ENCODE data around the gene RETREG3. TPM values are rescaled to one million over a fixed set of nuclear protein-coding genes. Genes with fewer than 3 reads are reported as not detected.
"Not testable (repeated sequence)": the region's sequence is repeated elsewhere in the genome, so short reads cannot be mapped to it uniquely, and the experiment has no call there.

The RETREG3 gene
- total RNA-seq, 1 experiment from 2014 or later: 35.5 TPM

DNA sequence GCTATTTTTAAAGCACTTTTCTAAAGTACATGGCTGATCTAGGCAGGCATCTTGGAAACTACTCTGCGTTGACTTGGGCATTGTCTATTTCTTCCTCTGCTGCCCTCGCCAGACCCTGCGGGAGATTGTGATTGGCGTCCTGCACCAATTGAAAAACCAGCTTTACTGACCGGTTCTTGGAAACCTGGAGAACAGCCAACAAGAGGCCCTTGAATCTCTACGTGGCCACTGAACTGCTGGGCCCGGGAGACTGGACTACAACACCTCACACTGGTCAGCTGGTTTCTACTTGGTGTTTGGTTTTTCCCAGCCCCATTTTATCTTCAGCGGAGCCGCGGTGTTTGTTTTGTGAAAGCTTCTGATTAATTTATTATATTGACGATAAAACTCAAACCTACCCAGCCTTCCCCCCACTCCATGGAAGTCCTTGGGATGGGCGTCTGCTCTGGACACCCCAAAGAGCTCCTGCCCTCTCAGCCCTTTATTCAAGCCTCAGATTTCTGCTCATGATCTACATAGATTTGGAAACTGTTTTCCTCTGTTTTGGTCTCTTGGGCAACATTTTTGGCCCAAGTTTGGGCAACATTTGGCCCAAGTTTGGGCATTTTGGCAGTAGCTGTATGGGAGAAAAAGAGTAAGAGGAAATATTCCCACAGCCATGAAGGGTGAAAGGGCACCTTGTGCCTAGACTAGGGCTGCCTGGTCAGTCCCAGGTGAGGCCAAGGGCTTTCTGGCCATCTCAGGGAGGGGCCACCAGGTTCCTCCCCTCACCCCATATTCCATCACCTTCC lies 37.5 kb downstream of the RETREG3 start:
- DNase-seq (ENCODE audit: low read depth): no peak

DNA sequence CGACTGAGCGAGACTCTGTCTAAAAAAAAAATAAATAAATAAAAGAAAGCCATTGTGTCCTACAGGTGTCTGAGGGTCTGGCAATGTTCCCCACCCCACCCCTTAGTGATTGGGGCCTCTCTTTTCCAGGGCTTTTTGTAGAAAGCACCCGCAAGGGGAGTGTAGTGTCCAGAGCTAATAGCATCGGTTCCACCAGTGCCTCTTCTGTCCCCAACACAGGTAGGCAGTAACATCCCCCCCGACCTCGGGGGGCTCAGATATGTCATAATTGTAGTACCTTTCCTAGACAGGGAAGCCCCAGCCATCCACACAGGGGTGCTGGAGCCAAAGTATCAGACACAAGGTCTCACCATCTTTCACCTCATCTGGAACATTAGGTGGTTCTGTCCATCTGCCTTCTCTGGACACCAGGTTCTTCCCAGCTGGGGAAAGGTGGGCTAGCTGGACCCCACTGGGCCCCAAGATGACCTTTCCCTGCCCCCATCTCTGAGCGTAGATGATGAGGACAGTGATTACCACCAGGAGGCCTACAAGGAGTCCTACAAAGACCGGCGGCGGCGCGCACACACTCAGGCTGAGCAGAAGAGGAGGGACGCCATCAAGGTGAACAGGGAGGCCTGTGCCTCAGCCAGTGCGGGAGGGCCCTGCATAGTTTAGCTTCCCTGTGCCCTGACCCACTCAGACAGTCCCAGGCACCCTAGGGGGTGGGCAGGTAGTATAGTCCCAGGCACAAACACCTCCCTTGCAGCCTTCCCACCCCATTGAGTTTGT lies 40.6 kb downstream of the RETREG3 start:
- DNase-seq (ENCODE audit: low read depth): no peak

DNA sequence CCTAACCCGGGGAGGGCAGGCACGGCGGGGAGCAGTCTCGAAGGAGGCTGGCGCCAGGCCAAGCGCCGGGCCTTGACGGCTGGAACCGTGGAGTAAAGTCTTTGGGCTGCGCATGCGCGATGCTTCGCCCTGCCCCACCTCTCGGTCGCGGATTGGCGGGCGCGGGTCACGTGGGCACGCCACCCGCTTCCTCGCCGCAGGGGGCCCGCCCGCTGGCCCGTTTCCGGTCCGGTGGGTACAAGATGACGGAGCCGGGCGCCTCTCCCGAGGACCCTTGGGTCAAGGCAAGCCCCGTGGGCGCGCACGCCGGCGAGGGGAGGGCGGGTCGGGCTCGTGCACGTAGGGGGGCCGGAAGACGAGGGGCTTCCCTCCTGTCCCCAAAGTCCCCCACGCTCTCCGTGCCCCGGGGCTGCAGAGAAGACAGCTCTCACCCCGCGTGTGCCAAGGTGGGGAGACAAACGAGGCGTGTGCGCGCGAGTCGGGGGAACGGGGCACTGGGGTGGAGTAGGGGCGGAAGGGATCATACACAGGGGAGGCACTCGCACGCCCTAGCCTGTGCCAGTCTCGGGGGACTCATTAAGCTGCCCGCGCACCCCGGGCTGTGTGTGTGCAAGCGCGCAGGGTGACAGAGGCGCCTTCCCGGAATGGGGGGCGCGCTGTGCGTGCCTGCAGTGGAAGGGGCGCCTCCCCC lies 42.1 kb downstream of the RETREG3 start, which contains the start of gene MLX:
Gene MLX (plus strand): TSS at position 218 of the 691 bp plus-strand sequence. CDS start 25 bp downstream, at position 243.
- DNase-seq (ENCODE audit: low read depth): peak; percentile 86

DNA sequence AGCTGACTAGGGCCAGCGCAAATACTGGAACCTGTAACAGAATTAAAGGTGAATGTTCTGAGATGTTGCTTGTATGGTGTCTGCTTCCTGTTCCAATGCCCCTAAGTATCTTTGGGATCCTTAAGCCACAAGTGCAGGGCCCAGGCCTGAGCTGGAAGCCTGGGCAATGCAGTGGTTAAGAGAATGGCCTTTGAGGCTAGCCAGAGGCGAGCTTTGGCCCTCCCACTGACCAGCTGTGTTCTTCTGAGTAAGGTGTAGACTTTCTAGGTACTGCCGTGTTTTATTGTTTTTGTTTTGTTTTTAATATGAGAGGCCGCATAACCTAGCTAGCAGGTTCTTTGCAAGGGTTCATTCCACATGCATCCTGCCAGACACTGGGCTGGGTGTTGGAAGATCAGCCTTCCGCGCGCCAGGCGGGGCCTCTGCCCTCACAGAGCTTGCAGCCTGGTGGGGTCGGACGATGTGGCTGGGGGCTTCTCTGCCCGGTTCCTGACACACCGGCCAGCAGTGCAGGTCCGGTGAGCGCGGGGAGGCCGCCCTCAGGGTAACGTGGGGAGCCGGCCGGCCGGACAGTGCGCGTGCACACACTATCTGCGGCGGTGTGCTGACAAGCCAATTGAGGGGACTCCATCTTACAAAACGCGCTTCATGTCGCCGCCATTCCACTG lies 42.8 kb downstream of the RETREG3 start:
- DNase-seq (ENCODE audit: low read depth): no peak

DNA sequence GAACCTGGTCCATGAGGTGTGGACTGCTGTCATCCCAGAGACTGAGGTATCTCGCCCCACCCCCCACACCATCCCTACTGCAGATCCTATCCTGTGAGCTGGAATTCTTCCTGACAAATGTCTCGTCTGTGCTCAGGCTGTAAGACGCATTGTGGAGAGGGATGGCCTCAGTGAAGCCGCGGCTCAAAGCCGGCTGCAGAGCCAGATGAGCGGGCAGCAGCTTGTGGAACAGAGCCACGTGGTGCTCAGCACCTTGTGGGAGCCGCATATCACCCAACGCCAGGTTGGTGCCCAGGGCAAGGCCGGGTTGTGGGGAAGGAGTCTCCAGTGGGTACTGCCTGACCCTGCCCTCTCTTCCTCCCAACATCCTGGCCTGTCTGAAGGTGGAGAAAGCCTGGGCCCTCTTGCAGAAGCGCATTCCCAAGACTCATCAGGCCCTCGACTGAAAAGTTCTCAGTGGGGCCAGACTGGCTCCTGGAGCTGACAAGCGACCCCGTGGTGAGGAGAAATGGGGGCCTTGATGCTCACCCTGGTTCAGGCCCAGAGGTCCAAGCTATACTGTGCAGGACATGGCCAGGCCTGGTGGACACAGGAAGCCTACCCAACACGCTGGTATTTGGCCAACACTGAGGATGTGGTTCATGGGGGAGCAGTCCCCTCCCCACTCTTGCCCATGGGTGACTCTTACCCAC lies 43.5 kb downstream of the RETREG3 start:
- no peak for DNase-seq (ENCODE audit: low read depth)

DNA sequence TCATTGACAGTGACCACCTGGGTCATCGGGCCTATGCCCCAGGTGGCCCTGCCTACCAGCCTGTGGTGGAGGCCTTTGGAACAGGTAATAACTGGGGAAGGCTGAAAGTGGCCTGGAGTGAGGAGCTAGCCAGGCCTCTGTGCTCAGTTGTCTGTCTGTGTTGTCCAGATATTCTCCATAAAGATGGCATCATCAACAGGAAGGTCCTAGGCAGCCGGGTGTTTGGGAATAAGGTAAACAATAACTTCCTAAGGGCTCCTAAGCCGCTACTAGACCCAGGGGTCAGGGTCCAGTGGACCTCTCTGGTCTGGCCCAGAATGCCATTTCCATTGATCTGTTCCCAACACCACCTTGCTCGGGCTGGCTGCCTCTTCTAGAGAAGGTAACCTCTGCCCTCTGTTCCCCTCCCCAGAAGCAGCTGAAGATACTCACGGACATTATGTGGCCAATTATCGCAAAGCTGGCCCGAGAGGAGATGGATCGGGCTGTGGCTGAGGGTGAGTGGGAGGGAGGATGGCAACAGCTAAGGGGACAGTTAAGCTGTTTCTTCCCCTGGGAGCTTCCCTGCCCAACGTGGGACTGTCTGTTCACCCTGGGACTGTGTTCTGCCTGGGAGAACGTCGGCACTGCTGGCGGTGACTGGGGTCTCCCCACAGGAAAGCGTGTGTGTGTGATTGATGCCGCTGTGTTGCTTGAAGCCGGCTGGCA lies 44.2 kb downstream of the RETREG3 start:
- DNase-seq (ENCODE audit: low read depth): no peak

DNA sequence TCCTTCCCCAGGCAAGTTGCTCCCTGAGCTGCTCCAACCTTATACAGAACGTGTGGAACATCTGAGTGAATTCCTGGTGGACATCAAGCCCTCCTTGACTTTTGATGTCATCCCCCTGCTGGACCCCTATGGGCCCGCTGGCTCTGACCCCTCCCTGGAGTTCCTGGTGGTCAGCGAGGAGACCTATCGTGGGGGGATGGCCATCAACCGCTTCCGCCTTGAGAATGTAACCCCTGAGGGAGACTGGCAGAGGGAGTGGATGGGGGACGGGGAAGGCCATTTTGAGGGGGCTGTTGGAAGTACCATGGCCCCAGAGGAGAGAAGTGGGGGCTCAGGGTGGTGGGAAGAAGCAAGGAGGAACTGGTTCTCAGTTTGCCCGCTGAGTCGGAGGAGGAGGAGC lies 45.2 kb downstream of the RETREG3 start:
- DNase-seq (ENCODE audit: low read depth): no peak

DNA sequence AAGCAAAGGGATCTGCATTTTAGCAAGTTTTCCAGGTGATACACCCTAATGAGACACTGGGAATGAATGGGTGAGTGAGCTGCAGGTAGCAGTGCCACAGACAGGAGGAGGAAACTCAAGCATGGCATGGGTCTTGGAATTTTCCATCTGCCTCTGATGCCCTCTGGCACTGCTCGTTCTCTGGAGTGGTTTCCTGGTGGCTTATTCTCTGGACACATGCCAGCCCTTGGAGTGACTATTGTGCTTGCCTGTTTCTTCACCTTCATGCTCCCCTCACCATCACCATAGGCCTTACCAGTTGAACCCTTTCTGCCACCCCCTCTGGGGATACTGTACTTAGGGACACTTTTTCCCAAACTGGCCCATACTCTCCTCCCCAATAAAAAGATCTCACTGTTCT lies 45.6 kb downstream of the RETREG3 start:
- DNase-seq (ENCODE audit: low read depth): peak; percentile 35

DNA sequence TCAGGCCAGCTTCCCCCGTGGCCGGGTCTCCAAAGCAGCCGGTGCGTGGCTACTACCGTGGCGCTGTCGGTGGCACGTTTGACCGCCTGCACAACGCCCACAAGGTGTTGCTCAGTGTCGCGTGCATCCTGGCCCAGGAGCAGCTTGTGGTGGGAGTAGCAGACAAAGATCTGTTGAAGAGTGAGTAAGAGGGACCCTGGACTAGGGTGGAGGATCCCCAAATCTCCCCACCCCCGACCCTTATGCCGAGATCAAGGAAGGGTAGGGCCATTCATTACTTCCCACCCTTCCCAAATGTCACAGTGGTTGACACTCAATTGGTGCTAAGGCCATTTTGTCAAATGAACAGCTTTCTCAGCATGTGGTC lies 46.0 kb downstream of the RETREG3 start:
- no peak for DNase-seq (ENCODE audit: low read depth)

DNA sequence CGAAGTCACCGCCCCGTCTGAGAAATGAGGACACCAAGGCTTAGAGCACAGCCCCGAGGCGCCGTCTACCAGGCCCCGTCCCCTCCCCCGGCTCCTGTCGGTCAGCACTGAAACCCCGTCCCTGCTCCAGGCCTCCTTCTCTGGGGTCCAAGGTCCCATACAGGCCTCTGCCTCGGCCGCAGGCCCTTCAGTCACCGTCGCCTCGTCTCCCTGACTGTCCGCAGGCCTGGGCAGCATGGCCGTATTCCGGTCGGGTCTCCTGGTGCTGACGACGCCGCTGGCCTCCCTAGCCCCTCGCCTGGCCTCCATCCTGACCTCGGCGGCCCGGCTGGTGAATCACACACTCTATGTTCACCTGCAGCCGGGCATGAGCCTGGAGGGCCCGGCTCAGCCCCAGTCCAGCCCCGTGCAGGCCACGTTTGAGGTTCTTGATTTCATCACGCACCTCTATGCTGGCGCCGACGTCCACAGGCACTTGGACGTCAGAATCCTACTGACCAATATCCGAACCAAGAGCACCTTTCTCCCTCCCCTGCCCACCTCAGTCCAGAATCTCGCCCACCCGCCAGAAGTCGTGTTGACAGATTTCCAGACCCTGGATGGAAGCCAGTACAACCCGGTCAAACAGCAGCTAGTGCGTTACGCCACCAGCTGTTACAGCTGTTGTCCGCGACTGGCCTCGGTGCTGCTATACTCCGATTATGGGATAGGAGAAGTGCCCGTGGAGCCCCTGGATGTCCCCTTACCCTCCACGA lies 46.6 kb downstream of the RETREG3 start:
- peak; percentile 39 for DNase-seq (ENCODE audit: low read depth)

DNA sequence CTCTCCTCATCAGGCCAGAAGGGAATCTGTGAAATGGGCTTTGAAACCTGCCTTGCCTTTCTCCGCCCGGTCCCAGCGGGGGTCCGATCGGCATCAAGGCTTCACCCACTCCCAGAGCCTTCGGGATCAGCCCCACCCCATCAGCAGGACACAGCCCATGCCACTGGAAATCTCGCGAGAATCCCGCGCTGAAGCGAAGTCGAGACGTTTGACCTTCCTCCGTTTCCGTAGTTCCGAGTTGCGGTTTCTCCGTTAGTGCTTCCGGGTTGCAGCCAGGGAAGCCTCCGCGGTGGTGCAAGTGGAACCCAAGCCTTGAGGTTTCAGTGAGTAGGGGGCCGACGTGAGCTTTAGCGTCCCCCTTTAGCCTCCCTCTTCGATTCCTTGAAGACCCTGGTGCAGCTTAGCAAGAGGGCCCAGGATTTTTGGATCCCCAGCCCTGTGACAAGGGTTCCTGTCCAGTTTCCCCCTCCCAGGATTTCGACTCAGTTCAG lies 47.2 kb downstream of the RETREG3 start, which contains the start of gene COASY:
Gene COASY (plus strand): TSS at position 252 of the 491 bp plus-strand sequence. CDS start 475 bp downstream, outside the sequence.
- DNase-seq (ENCODE audit: low read depth): peak; percentile 97

DNA sequence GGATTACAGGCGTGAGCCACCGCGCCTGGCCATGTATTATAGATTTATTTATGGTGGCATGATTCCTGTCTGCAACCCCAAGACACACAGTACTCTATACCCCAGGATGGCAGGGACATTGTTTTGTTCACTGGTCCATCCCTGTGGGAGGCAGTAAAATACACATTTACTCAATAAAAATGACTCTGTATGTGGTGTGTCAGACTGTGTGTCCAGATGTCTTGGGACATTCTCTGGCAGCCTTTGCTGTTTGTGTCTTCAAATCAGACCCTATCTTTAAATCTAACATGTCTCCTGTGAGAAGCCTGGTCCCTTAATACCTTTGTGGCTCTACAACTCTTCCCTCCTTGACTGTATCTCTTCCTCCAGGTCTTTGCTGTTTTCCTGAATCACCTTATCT lies 48.9 kb downstream of the RETREG3 start:
- no peak for DNase-seq (ENCODE audit: low read depth)

DNA sequence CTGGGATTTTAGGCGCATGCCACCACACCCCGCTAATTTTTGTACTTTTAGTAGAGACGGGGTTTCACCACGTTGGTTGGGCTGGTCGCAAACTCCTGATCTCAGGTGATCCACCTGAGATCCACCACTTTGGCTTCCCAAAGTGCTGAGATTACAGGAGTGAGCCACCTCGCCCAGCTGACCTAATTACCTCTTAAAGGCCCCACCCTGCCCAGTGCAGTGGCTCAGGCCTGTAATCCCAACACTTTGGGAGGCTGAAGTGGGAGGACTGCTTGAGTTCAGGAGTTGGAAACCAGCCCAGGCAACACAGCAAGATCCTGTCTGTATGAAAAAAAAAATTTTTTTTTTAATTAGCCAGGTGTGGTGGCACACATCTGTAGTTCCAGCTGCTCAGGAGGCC lies 50.1 kb downstream of the RETREG3 start:
- no peak for DNase-seq (ENCODE audit: low read depth)

DNA sequence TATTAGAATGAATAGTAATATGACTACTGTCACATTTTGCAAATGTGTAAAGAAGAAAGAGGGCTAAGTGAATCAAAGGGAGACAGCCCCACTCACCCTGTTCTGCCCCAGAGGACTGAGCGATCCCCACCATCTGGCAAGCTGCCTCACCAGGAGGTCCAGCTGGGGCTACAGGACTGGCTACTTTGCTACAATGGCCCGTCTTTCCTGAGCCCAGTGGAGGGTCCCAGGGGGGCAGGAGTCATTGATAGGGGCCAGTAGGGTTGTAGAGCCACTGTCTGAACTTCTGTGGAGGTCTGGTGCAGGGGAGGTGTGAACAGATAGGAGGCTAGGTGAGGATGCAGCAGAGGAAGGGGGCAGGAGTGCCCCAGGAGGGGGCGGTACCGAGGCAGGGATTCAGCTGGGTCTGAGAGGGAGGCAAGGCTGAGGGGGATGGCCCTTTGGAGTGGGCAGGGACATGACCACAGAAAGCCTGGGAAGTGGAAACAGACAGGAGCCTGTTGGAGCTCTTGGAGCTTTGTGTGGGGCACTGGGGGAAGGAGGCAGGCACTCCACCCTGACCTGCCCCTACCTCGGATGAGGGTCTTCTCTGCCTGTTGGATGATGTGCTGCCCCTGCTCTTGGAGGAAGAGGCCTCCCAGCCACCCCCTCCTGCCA lies 53.1 kb downstream of the RETREG3 start:
- not testable (repeated sequence) for DNase-seq (ENCODE audit: low read depth)

DNA sequence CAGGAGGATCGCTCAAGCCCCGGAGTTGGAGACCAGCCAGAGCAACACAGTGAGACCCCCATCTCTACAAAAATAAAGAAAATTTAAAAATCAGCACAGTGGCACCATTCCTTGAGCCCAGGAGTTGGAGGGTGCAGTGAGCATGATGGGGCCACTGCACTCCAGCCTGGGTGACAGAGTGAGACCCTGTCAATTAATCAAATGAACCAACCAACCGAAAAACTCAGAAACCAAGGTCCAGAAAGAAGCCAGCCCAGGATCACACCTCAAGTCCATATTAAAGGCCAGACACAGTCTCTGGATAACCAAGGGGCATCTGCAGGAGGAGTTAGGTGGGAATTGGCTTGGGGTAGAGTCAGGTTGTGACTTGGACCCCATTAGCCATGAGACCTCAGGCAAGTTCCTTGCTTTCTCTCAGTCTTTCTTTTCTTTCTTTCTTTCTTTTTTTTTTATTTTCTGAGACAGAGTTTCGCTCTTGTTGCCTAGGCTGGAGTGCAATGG lies 54.0 kb downstream of the RETREG3 start:
- no peak for DNase-seq (ENCODE audit: low read depth)

DNA sequence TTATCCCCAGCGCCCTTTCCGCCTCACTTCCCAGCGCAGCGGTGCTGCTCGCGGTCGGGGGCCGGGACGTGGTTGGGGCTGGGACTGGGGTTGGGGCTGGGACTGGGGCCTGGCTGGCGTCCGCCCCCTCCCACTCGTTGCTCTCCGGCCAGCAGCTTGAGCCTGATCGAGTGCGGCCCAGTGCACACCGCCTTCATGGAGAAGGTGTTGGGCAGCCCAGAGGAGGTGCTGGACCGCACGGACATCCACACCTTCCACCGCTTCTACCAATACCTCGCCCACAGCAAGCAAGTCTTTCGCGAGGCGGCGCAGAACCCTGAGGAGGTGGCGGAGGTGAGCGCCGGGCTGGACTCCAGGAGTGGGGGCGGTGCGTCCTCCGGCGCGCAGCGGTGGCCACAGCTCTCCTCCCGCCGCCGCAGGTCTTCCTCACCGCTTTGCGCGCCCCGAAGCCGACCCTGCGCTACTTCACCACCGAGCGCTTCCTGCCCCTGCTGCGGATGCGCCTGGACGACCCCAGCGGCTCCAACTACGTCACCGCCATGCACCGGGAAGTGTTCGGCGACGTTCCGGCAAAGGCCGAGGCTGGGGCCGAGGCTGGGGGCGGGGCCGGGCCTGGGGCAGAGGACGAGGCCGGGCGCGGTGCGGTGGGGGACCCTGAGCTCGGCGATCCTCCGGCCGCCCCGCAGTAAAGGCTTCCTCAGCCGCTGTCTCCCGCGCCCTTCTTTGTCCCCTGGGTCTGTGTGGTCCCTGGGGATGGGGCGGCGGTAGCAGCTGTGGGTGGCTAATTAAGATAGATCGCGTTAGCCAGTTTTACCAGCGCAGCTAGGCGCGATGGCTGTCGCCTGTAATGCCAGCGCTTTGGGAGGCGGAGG lies 54.7 kb downstream of the RETREG3 start:
- peak; percentile 69 for DNase-seq (ENCODE audit: low read depth)

DNA sequence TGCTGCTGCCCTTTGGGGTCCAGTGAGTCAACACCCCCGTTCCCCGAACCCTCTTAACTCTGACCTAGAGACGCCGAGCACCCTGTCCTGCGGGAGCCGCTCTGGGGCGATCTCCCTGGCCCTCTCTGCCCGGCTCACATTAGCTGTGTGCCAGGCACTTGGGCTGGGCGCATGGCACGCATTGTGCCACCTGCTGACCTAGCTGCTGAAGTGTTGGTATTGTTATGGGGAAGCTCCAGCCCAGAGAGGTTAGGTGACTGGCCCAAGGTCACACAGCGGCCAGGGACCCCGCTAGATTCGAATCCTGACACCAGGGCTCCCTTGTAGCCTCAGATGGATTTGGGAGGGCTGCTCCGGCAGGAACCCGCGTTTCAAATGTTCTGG lies 55.3 kb downstream of the RETREG3 start:
- DNase-seq (ENCODE audit: low read depth): peak; percentile 47

All from LHCN-M2 (cell line).